ENCODE data around the gene YWHAE.

GRCh38 chr17:1379930-1380313 lies 20.1 kb downstream of the YWHAE start:
- TF ChIP-seq, protein P1, sequence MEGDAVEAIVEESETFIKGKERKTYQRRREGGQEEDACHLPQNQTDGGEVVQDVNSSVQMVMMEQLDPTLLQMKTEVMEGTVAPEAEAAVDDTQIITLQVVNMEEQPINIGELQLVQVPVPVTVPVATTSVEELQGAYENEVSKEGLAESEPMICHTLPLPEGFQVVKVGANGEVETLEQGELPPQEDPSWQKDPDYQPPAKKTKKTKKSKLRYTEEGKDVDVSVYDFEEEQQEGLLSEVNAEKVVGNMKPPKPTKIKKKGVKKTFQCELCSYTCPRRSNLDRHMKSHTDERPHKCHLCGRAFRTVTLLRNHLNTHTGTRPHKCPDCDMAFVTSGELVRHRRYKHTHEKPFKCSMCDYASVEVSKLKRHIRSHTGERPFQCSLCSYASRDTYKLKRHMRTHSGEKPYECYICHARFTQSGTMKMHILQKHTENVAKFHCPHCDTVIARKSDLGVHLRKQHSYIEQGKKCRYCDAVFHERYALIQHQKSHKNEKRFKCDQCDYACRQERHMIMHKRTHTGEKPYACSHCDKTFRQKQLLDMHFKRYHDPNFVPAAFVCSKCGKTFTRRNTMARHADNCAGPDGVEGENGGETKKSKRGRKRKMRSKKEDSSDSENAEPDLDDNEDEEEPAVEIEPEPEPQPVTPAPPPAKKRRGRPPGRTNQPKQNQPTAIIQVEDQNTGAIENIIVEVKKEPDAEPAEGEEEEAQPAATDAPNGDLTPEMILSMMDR (IDR thresholded peaks at IDR 0.05; ENCODE audit: poor library complexity) = no peak
- no peak for TF ChIP-seq EZH2phosphoT487 (IDR thresholded peaks at IDR 0.05; ENCODE audit: low read depth, severe bottlenecking, unreplicated experiment)
